Adrenal gland (tissue), 5 donors: ENCODE data around the gene PRKACA.

ENCODE experiments used
- CTCF ChIP-seq, 6 experiments: fragments of 450-650 bp in 4 of 6; fragments of 200-600 bp in 2 of 6; sonication (generic) in 1 of 6; IDR thresholded peaks; 1 replicate in 5 of 6; 2 replicates in 1 of 6; pipeline versions ENCODE4 v1.5.1 to v1.8.0; 2016 to 2021; ENCODE audit warnings: antibody characterized with exemption in 6 of 6, mild to moderate bottlenecking in 2 of 6, moderate library complexity in 1 of 6
- POLR2A ChIP-seq, 2 donors: fragments of 450-650 bp; IDR thresholded peaks; one replicate each; pipeline ENCODE4 v1.6.1; 2017; ENCODE audit warnings: antibody characterized with exemption in 2 of 2, mild to moderate bottlenecking in 2 of 2, moderate library complexity in 1 of 2
- donor health status: DM: no; HTN: no; CAD: no.

- no peak for TF ChIP-seq CTCF (IDR thresholded peaks at IDR 0.05)
- TF ChIP-seq POLR2A (IDR thresholded peaks at IDR 0.05), result no peak
These were observed 28.2 kb downstream of the PRKACA start for GRCh38 chr19:14089412-14089661.
